ENCODE results near the gene TGOLN2.

GRCh38 chr2:85369500-85369899, 41.7 kb upstream of the TGOLN2 start:
- TF ChIP-seq CTCF (conservative IDR thresholded peaks at IDR 0.05) (no peak), EZH2 (IDR thresholded peaks at IDR 0.05; ENCODE audit: low read depth) (no peak)
